K562 (cell line): ENCODE measurements around the gene TOMM40L. TPM values are rescaled to one million over a fixed set of nuclear protein-coding genes. Genes with fewer than 3 reads are reported as not detected.

Experiments
- ATAC-seq: fragments of 200-7000 bp; cut with Tn5 transposase; 3 replicates; pipeline ENCODE4 v1.9.1; 2020; ENCODE audit warnings: moderate library complexity
- BruUV-seq: library from RNA; stranded (reverse); fragments of 400-500 nt; replicated peaks from 2 replicates; lab custom pipeline; 2021; lab: Mats Ljungman, UMichigan
- CTCF ChIA-PET: fragments of 300-600 bp; formaldehyde crosslinking; extraction: SDS; loops from one replicate; lab custom pipeline; 2021; ENCODE audit warnings: low intra/inter-chr PET ratio; lab: Yijun Ruan, JAX
- POLR2A ChIA-PET: fragments of 300-600, 350-650 bp; sonication (Branson Sonifier 250); formaldehyde crosslinking; extraction: SDS; loops from one replicate; lab custom pipeline; 2021; ENCODE audit warnings: antibody characterized with exemption, inconsistent platforms; lab: Yijun Ruan, JAX
- DNase-seq, 4 experiments: peaks; one replicate each; pipeline versions ENCODE4 v3.0.0 to v3.0.0-alpha.2; 2011 to 2018; ENCODE audit warnings: low spot score in 3 of 4, mixed read lengths in 3 of 4; ENCODE audit errors: extremely low read depth in 1 of 4
- FAIRE-seq: peaks from 2 replicates; lab custom pipeline; 2011; peaks lifted over from hg19 to GRCh38; lab: Jason Lieb, UNC
- H2AFZ ChIP-seq: 2 replicates; pipeline ENCODE4 v1.6.0; 2011; ENCODE audit warnings: low read depth, low read length, control low read depth, inconsistent platforms
- H3K27ac ChIP-seq: fragments of 200-600 bp; 3 replicates; pipeline ENCODE4 v1.8.0; 2011; ENCODE audit warnings: low read depth, mild to moderate bottlenecking, control low read depth, inconsistent platforms, low read length, moderate library complexity, mixed read lengths; ENCODE audit errors: extremely low read depth
- H3K27me3 ChIP-seq, 2 experiments: fragments of 300-600 bp in 1 of 2; 2 replicates in 1 of 2; 3 replicates in 1 of 2; pipeline versions ENCODE4 v1.6.0 to v1.8.0; 2011; ENCODE audit warnings: inconsistent platforms in 2 of 2, low read length in 2 of 2, mild to moderate bottlenecking in 1 of 2, mixed read lengths in 1 of 2, moderate library complexity in 1 of 2; ENCODE audit not compliant: control insufficient read depth in 2 of 2, insufficient read depth in 2 of 2
- H3K36me3 ChIP-seq: fragments of 300-600 bp; 3 replicates; pipeline ENCODE4 v1.8.0; 2011; ENCODE audit warnings: mild to moderate bottlenecking, low read length, inconsistent platforms; ENCODE audit not compliant: control insufficient read depth, insufficient read depth
- H3K4me1 ChIP-seq, 2 experiments: fragments of 200-600 bp in 1 of 2; replicated peaks in 1 of 2; 2 replicates in 1 of 2; 3 replicates in 1 of 2; pipeline versions ENCODE4 v1.5.1 to v1.8.0; 2011; ENCODE audit warnings: inconsistent platforms in 2 of 2, low read length in 2 of 2, mild to moderate bottlenecking in 1 of 2, mixed read lengths in 1 of 2, moderate library complexity in 1 of 2; ENCODE audit not compliant: control insufficient read depth in 2 of 2, insufficient read depth in 2 of 2
- H3K4me2 ChIP-seq: 2 replicates; pipeline ENCODE4 v1.6.1; 2011; ENCODE audit warnings: low read length, control low read depth, inconsistent platforms, mixed read lengths; ENCODE audit not compliant: insufficient read depth
- H3K4me3 ChIP-seq: fragments of 200-600 bp; sonication (generic), shearing (Covaris generic); 2 replicates; pipeline ENCODE4 v1.5.1; 2016; ENCODE audit warnings: control low read depth, inconsistent platforms
- H3K79me2 ChIP-seq: fragments of 200-600 bp; 3 replicates; pipeline ENCODE4 v1.8.0; 2011; ENCODE audit warnings: low read length, inconsistent platforms; ENCODE audit not compliant: control insufficient read depth, insufficient read depth
- H3K9ac ChIP-seq, 2 experiments: 2 replicates each; pipeline versions ENCODE4 v1.6.0 to v1.6.1; 2011; ENCODE audit warnings: low read depth in 2 of 2, low read length in 2 of 2, control low read depth in 1 of 2, inconsistent platforms in 1 of 2, mild to moderate bottlenecking in 1 of 2, mixed read lengths in 1 of 2; ENCODE audit not compliant: insufficient read depth in 1 of 2
- H3K9me1 ChIP-seq: one replicate; pipeline ENCODE4 v1.6.0; 2011; ENCODE audit warnings: inconsistent platforms, mild to moderate bottlenecking, low read length, moderate library complexity; ENCODE audit not compliant: control insufficient read depth, insufficient read depth
- H3K9me3 ChIP-seq: replicated peaks from 2 replicates; pipeline ENCODE4 v1.5.1; 2011; ENCODE audit warnings: low read depth, low read length, inconsistent platforms; ENCODE audit not compliant: control insufficient read depth, insufficient read depth
- H4K20me1 ChIP-seq: replicated peaks from 2 replicates; pipeline ENCODE4 v1.6.1; 2011; ENCODE audit warnings: low read length, inconsistent platforms, mixed read lengths; ENCODE audit not compliant: control insufficient read depth, insufficient read depth
- MTF1 ChIP-seq: fragments of 250-450 bp; sonication (Bioruptor Pico); IDR thresholded peaks from 2 replicates; pipeline ENCODE4 v1.9.0; 2021; ENCODE audit warnings: moderate library complexity, mild to moderate bottlenecking, inconsistent platforms, borderline replicate concordance
- TSC22D4 ChIP-seq: fragments of 450-650 bp; IDR thresholded peaks from 2 replicates; pipeline ENCODE4 v1.6.1; 2016; ENCODE audit warnings: missing genetic modification characterization, missing biosample characterization, control low read depth
- ZNF263 ChIP-seq: sonication (generic); formaldehyde crosslinking; IDR thresholded peaks from 2 replicates; pipeline ENCODE4 v1.8.0; 2022; ENCODE audit warnings: mild to moderate bottlenecking, missing genetic modification reagents, borderline replicate concordance
- WGBS: fragments of 100-300 bp; shearing (Covaris generic); methylation state at CpG from one replicate; pipeline ENCODE4 v1.1.6; 2016; ENCODE audit warnings: low coverage, mixed read lengths; ENCODE audit not compliant: insufficient coverage; ENCODE audit errors: missing lambda C conversion rate; 5-methylcytosine and 5-hydroxymethylcytosine counted together
- in situ Hi-C: fragments of 300-500 bp; cut with MboI; formaldehyde crosslinking; loops from 4 replicates; pipeline ENCODE4 v1.15.0; 2018; ENCODE audit warnings: inconsistent platforms, mixed read lengths
- intact Hi-C: fragments of 100-400 bp; cut with micrococcal nuclease; formaldehyde crosslinking; loops from 2 replicates; pipeline ENCODE4 v1.14.2; 2022
- polyA plus RNA-seq, 8 experiments: library from polyadenylated mRNA; depleted of rRNA in 4 of 8; stranded (reverse) in 5 of 8; unstranded in 3 of 8; fragments of >200 nt; fragmentation: Nextera tagmentation in 2 of 8; fragmentation: Illumina TruSeq in 1 of 8; extraction: Ambion mirVana in 2 of 8; extraction: Trizol in 1 of 8; gene quantifications; 2 replicates each; pipeline versions ENCODE4 v1.2.1 to v1.2.3, GENCODE V29; 2011 to 2014; ENCODE audit warnings: inconsistent platforms in 1 of 8, missing spikeins in 1 of 8
- total RNA-seq, 7 experiments: library from RNA; depleted of rRNA in 6 of 7; stranded (reverse); fragments of >200 nt in 6 of 7; fragmentation: Illumina TruSeq in 2 of 7; extraction: Trizol in 2 of 7; gene quantifications; 2 replicates each; pipeline versions ENCODE4 v1.2.1 to v1.2.3, GENCODE V29; 2011 to 2021; ENCODE audit warnings: low replicate concordance in 1 of 7
- TF ChIP-seq, protein P1 (sequence below): fragments of 450-650 bp; IDR thresholded peaks from 2 replicates; pipeline ENCODE4 v1.6.1; 2017; ENCODE audit warnings: antibody characterized with exemption, mild to moderate bottlenecking
- TF ChIP-seq, protein P2 (sequence below): fragments of 250-450 bp; sonication (Bioruptor Pico); IDR thresholded peaks from 2 replicates; pipeline ENCODE4 v1.5.0; 2021; ENCODE audit warnings: mild to moderate bottlenecking, moderate library complexity

TOMM40L gene
- total and polyA plus RNA-seq, 9 of the 15 experiments (the other 6 are each of a cell fraction or from before 2014, with no cell fraction given): 9.6 to 33.6 (median 25.2) TPM

DNA sequence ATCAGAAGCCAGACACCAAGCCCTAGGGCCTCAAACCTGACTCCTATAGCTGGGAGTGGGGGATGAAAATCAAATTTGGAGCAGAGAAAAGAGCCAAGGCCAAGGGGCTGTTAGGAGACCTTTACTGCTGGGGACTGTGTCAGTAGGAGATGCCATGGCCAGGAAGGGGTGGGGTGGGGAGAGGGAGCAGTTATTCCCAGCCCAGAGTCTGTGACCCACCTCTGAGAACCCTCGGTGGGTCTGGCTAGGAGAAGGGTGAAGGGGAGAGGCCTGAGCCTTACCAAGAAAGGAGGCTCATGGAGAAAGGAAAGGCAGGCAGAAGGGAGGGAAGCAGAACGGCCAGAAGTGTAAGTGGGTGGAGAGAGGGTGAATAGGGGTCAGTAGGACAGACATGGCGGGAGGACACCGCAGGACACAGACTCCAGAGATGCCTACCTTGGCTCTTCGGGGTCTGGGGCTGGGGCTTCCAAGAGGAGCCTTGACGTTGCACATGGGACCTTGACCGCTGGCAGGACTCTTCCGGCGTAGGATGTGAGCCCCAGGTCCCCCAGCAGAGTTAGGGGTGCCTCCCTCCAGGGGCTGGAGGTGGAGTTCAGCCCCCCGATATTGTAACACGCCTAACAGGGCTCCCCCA is 28.2 kb upstream of the TOMM40L start:
- in situ Hi-C loops (no loop called here), intact Hi-C loops (no loop called here)
- CTCF ChIA-PET: no interaction called here
- DNase-seq (no peak), ATAC-seq (no peak), FAIRE-seq (no peak)
- peak overlapping the region; percentile 81 for H2AFZ ChIP-seq
- 91% methylated on average over 9 of the region's 11 CpGs for WGBS
- no peaks in the 10 kb centered on the region for H3K9me1 ChIP-seq
- H3K4me2 ChIP-seq: peak overlapping the region; percentile 12; the same call in 1 of the 2 replicates
- peak overlapping the region in 1 of 2 experiments; percentile 85; a peak in 2 of 4 replicates for H3K9ac ChIP-seq
- peaks cover 8% of the 10 kb centered on the region for H3K79me2 ChIP-seq
- H3K9me3 ChIP-seq: no peaks in the 10 kb centered on the region
- no peak for TF ChIP-seq ZNF263
- TF ChIP-seq, protein P1, sequence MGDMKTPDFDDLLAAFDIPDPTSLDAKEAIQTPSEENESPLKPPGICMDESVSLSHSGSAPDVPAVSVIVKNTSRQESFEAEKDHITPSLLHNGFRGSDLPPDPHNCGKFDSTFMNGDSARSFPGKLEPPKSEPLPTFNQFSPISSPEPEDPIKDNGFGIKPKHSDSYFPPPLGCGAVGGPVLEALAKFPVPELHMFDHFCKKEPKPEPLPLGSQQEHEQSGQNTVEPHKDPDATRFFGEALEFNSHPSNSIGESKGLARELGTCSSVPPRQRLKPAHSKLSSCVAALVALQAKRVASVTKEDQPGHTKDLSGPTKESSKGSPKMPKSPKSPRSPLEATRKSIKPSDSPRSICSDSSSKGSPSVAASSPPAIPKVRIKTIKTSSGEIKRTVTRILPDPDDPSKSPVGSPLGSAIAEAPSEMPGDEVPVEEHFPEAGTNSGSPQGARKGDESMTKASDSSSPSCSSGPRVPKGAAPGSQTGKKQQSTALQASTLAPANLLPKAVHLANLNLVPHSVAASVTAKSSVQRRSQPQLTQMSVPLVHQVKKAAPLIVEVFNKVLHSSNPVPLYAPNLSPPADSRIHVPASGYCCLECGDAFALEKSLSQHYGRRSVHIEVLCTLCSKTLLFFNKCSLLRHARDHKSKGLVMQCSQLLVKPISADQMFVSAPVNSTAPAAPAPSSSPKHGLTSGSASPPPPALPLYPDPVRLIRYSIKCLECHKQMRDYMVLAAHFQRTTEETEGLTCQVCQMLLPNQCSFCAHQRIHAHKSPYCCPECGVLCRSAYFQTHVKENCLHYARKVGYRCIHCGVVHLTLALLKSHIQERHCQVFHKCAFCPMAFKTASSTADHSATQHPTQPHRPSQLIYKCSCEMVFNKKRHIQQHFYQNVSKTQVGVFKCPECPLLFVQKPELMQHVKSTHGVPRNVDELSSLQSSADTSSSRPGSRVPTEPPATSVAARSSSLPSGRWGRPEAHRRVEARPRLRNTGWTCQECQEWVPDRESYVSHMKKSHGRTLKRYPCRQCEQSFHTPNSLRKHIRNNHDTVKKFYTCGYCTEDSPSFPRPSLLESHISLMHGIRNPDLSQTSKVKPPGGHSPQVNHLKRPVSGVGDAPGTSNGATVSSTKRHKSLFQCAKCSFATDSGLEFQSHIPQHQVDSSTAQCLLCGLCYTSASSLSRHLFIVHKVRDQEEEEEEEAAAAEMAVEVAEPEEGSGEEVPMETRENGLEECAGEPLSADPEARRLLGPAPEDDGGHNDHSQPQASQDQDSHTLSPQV: no peak
- no peak for TF ChIP-seq MTF1 (CRISPR knock-in tag)
- TF ChIP-seq, protein P2, sequence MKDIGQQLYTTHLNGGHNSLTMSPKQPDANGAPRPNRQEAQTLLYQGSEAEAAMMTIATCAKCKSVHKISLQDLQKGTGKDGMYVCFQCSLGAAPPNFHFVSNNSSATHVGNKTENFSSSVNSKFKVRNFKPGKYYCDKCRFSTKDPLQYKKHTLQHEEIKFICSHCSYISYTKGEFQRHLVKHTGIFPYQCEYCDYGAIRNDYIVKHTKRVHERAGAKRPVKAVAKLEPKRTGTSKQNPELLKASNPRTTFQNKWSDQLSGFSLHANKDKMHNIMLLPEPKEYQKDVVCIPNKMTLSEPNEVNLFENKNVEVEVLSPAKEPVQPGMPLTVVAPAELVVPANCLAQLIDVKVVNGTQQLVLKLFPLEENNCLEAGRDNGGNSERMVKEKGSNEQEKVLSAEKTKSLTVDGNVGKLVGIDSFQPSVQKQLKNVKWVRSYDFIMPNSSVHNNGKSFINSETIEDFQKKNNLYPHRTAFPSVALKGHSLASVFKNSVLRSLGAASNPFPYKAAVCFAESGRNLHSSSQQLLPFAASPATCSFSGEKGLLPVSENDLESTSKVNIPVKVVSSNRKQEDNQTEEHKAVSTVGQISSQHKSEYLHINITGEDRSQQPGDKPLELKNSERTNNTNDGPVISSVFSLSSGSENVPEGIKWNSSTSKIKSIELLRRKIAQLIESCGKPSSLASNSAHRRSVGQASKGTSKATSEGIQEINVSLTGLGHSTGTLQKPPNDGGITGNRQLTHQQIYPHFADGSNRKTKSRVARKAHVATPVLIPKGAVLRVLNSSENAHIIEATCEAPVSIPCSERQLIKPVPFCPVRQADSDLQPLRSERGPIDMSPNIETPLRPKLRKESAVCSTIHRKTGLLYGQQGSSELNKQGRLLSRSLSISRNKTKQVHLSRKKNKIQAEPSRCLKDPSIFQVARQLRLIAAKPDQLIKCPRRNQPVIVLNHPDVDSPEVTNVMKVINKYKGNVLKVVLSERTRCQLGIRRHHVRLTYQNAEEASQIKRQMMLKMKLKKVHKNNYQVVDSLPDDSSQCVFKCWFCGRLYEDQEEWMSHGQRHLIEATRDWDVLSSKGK (CRISPR knock-in tag): no peak
- TF ChIP-seq TSC22D4 (tag): no peak
- H3K27me3 ChIP-seq: no peaks in the 10 kb centered on the region
- BruUV-seq: no TSS peak
- no peak overlapping the region for H3K4me3 ChIP-seq
- H3K27ac ChIP-seq: no peak overlapping the region
- H3K36me3 ChIP-seq: no peaks in the 10 kb centered on the region
- POLR2A ChIA-PET: interaction anchor here (0.6 to 1.0 kb wide), 3 partner anchors 15 to 65 kb away, joined by 3 read pairs; partner anchors contain the start of genes DEDD and PPOX
- peaks cover 60 to 65% of the 10 kb centered on the region in 2 experiments for H3K4me1 ChIP-seq
- H4K20me1 ChIP-seq: no peaks in the 10 kb centered on the region
